ENCODE data around the gene PPP1CB.

PPP1CB gene

DNA sequence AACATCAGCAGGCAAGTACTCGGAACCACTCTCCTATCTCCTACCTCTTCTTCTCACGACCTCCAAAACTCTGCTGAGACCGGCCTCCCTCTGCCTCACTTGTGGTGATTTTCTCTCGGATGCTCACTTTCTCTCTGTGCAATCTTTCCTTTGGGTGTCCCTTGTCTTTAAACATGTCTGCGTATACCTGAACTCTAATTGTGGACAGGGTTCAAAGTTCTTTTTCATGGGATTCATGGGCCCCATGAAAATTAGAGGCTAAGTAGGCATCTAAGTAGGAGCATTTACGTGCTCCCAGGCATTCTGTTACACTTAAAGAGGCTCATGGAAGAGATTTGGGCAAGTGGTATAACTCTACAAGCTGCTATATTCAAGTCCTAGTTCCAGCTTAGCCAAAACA is 2.1 kb upstream of the PPP1CB start:
- ATAC-seq: no peak
- no peak for TF ChIP-seq ZNF565 (CRISPR knock-in tag; conservative IDR thresholded peaks at IDR 0.05; ENCODE audit: low read depth)
- TF ChIP-seq BACH2 (CRISPR knock-in tag; IDR thresholded peaks at IDR 0.05; ENCODE audit: borderline replicate concordance): no peak
- no peak for TF ChIP-seq RARB (CRISPR knock-in tag; IDR thresholded peaks at IDR 0.05)
- TF ChIP-seq ZNF70 (CRISPR knock-in tag; IDR thresholded peaks at IDR 0.05): no peak
- no peak for TF ChIP-seq ZFP30 (CRISPR knock-in tag; IDR thresholded peaks at IDR 0.05)
- no peak for TF ChIP-seq ESRRG (CRISPR knock-in tag; IDR thresholded peaks at IDR 0.05)
- TF ChIP-seq, protein P1, sequence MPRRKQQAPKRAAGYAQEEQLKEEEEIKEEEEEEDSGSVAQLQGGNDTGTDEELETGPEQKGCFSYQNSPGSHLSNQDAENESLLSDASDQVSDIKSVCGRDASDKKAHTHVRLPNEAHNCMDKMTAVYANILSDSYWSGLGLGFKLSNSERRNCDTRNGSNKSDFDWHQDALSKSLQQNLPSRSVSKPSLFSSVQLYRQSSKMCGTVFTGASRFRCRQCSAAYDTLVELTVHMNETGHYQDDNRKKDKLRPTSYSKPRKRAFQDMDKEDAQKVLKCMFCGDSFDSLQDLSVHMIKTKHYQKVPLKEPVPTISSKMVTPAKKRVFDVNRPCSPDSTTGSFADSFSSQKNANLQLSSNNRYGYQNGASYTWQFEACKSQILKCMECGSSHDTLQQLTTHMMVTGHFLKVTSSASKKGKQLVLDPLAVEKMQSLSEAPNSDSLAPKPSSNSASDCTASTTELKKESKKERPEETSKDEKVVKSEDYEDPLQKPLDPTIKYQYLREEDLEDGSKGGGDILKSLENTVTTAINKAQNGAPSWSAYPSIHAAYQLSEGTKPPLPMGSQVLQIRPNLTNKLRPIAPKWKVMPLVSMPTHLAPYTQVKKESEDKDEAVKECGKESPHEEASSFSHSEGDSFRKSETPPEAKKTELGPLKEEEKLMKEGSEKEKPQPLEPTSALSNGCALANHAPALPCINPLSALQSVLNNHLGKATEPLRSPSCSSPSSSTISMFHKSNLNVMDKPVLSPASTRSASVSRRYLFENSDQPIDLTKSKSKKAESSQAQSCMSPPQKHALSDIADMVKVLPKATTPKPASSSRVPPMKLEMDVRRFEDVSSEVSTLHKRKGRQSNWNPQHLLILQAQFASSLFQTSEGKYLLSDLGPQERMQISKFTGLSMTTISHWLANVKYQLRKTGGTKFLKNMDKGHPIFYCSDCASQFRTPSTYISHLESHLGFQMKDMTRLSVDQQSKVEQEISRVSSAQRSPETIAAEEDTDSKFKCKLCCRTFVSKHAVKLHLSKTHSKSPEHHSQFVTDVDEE (CRISPR knock-in tag; IDR thresholded peaks at IDR 0.05): no peak
- TF ChIP-seq TCF4 (CRISPR knock-in tag; IDR thresholded peaks at IDR 0.05; ENCODE audit: borderline replicate concordance): no peak
- TF ChIP-seq PPARA (CRISPR knock-in tag; IDR thresholded peaks at IDR 0.05; ENCODE audit: borderline replicate concordance): no peak
- no peak for TF ChIP-seq CSDC2 (CRISPR knock-in tag; IDR thresholded peaks at IDR 0.05)
- TF ChIP-seq, protein P2, sequence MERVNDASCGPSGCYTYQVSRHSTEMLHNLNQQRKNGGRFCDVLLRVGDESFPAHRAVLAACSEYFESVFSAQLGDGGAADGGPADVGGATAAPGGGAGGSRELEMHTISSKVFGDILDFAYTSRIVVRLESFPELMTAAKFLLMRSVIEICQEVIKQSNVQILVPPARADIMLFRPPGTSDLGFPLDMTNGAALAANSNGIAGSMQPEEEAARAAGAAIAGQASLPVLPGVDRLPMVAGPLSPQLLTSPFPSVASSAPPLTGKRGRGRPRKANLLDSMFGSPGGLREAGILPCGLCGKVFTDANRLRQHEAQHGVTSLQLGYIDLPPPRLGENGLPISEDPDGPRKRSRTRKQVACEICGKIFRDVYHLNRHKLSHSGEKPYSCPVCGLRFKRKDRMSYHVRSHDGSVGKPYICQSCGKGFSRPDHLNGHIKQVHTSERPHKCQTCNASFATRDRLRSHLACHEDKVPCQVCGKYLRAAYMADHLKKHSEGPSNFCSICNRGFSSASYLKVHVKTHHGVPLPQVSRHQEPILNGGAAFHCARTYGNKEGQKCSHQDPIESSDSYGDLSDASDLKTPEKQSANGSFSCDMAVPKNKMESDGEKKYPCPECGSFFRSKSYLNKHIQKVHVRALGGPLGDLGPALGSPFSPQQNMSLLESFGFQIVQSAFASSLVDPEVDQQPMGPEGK (CRISPR knock-in tag; IDR thresholded peaks at IDR 0.05; ENCODE audit: borderline replicate concordance): no peak
- TF ChIP-seq TOX (CRISPR knock-in tag; IDR thresholded peaks at IDR 0.05; ENCODE audit: borderline replicate concordance): no peak
- no peak for TF ChIP-seq ZNF8 (CRISPR knock-in tag; IDR thresholded peaks at IDR 0.05)
- no peak for TF ChIP-seq ISL1 (CRISPR knock-in tag; IDR thresholded peaks at IDR 0.05)

DNA sequence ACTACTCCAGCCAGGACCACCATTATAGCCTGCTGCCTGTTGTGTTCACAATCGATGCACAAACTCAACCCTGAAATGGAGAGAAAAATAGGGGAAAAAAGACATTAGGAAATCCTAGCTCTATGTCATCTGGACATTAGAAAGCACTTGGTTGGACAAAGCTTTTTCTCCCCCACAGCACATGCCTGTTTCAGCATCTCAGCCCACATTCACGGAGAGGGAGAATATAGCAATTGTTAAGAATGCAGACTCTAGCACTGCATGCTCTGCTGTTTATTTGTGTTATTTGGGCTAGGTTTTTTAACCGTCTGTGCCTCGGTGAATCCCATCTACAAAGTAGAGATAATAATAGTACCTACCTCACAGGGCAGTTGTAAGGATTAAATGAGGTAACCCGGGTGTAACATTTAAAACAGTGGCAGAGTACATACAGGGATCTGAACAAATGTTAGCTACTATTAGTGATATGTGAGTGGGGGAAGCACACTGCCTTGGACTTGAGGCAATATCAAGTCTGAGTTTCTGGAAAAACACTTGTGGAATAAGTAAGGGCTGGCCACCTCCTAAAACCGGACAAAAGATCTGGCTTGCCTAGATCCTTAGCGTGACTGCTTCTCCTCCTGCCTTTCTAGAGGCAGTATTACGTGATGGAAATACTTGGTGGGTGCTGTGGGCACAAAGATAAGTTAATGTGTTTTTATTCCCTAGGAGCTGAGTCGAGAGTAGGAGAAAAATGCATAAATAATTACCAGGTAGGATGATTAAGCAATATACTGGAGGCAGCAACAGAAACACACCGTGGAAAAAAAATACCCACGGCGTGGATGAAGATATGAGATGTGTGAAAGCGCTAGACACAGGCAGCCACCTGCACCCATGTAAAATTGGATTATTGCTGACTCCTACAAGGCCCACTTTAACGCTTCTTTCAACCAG is 1.0 kb upstream of the PPP1CB start:
- ATAC-seq: peak; percentile 4
- TF ChIP-seq ZNF8 (CRISPR knock-in tag; IDR thresholded peaks at IDR 0.05) (no peak), OSR1 (CRISPR knock-in tag; IDR thresholded peaks at IDR 0.05) (no peak), SNAI2 (CRISPR knock-in tag; IDR thresholded peaks at IDR 0.05) (no peak), ISL1 (CRISPR knock-in tag; IDR thresholded peaks at IDR 0.05) (0 out of 2 replicates have a peak, but pooled peaks have one; percentile 14)
- TF ChIP-seq, protein P1 (CRISPR knock-in tag; IDR thresholded peaks at IDR 0.05): no peak

DNA sequence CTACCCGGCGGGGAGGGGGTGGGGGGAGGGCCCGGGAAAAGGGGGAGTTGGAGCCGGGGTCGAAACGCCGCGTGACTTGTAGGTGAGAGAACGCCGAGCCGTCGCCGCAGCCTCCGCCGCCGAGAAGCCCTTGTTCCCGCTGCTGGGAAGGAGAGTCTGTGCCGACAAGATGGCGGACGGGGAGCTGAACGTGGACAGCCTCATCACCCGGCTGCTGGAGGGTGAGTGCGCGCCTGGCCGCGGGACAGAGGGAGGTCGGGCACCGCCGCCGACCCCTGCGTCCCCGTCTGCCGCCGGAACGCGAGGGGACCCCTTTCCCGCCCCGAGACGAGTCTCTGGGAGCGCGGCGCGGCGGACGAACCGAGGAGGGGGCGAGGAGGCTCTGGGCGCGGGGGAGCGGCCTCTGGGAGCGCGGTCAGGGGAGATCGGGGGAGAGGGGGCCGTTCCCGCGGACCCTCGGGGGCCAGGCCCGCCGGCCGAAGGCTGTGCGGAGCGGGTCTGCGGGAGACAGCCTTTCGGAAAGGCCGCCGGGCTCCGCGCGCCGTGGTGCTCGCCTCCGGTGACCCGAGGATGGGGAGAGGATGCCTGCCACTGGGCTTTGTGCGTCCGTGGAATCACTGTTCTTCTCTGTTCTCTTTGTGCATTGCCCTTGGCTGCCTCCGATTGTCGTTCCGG is 463 bp downstream of the PPP1CB start:
- ATAC-seq: peak; percentile 74
- TF ChIP-seq PPARA (CRISPR knock-in tag; IDR thresholded peaks at IDR 0.05; ENCODE audit: borderline replicate concordance): no peak
- TF ChIP-seq GLIS3 (CRISPR knock-in tag; IDR thresholded peaks at IDR 0.05): peak; percentile 13; the same call in 1 of the 2 replicates
- peak; percentile 43; the same call in 1 of the 2 replicates for TF ChIP-seq ZNF8 (CRISPR knock-in tag; IDR thresholded peaks at IDR 0.05)
- no peak for TF ChIP-seq RARB (CRISPR knock-in tag; IDR thresholded peaks at IDR 0.05)
- peak; percentile 53; the same call in 1 of the 2 replicates for TF ChIP-seq ZNF70 (CRISPR knock-in tag; IDR thresholded peaks at IDR 0.05)
- TF ChIP-seq ARNTL (CRISPR knock-in tag; IDR thresholded peaks at IDR 0.05; ENCODE audit: borderline replicate concordance, low read depth): 0 out of 2 replicates have a peak, but pooled peaks have one; percentile 12

Data from SK-N-SH treated with all-trans-retinoic acid at 6 μM for 48 hours (cell line).